Ovary (tissue), 3 donors: Measurements from ENCODE around the gene TSPAN5.

Experiments
- EP300 ChIP-seq: sonication (generic); formaldehyde crosslinking; IDR thresholded peaks from one replicate; pipeline ENCODE4 v1.6.1; 2017; ENCODE audit warnings: antibody characterized with exemption
- TF ChIP-seq, protein P1 (sequence below), 3 donors: fragments of 450-650 bp in 2 of 3; fragments of 200-600 bp in 1 of 3; IDR thresholded peaks; one replicate each; pipeline versions ENCODE4 v1.5.1 to v1.8.0; 2016 to 2022; ENCODE audit warnings: antibody characterized with exemption in 3 of 3, mild to moderate bottlenecking in 1 of 3
- donor health status: DM: no; HTN: no; CAD: no.

DNA sequence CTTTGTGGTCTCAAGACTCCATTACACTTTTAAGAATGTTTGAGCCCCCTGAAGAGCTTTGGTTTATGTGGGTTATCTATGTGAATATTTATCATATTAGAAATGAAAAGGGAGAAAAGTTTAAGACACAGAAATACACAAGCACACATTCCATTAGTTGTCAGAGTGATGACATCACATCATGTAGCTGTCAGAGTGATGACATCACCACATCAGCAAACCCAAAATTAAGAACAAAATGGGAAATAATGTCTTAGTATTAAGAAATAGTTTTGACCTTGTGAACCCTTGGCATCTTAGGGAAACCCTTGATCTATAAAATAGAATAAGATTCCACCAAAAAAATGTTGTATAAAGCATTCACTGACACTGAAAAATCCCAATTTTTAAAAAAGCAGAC, 195.9 kb downstream of the TSPAN5 start:
- TF ChIP-seq, protein P1, sequence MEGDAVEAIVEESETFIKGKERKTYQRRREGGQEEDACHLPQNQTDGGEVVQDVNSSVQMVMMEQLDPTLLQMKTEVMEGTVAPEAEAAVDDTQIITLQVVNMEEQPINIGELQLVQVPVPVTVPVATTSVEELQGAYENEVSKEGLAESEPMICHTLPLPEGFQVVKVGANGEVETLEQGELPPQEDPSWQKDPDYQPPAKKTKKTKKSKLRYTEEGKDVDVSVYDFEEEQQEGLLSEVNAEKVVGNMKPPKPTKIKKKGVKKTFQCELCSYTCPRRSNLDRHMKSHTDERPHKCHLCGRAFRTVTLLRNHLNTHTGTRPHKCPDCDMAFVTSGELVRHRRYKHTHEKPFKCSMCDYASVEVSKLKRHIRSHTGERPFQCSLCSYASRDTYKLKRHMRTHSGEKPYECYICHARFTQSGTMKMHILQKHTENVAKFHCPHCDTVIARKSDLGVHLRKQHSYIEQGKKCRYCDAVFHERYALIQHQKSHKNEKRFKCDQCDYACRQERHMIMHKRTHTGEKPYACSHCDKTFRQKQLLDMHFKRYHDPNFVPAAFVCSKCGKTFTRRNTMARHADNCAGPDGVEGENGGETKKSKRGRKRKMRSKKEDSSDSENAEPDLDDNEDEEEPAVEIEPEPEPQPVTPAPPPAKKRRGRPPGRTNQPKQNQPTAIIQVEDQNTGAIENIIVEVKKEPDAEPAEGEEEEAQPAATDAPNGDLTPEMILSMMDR (IDR thresholded peaks at IDR 0.05), result no peak
- no peak for TF ChIP-seq EP300
